ENCODE results near the gene FAM217B.

FAM217B gene

DNA sequence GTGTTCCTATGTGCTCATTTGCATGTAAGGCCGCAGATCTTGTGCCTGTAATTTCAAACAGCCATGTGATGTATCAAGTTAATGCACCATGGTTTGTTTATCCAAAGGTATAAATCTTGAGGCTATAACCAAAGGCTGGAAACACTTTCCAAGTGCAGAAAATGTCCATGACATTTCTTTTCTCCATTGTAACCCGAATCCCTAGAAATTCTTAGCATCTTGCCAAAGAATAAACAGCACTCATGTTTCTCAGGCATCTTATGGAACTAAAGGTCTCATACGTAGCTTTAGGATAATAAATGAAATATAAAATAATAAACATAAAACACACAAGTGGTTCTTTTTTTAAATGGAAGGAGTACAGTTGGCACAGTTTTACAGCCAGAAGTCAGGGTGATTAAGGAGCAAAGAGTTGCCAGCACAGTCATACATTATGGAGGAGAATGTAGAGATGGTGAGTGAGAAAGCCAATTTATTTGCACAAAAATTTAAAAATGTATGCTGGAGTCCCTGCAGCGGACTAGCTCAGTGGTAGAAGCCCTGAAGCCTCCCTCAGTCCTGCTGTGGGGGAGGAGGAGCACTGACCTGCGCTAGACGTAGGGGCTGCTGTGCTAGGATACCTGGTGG lies 36.1 kb downstream of the FAM217B start:
- H3K9me3 ChIP-seq (ENCODE audit: control insufficient read depth in 2 of 2, low read length in 2 of 2) = no peaks in the 10 kb centered on the region
- H3K9ac ChIP-seq (ENCODE audit: low read length in 2 of 2) = no peak overlapping the region
- H3K27ac ChIP-seq (ENCODE audit: low read length) = no peak overlapping the region
- no peaks in the 10 kb centered on the region for H3K27me3 ChIP-seq (ENCODE audit: control insufficient read depth in 1 of 2, insufficient read depth in 2 of 2, low read length in 2 of 2)
- H3K36me3 ChIP-seq (ENCODE audit: control insufficient read depth in 2 of 2, insufficient read depth in 2 of 2, low read length in 2 of 2) = no peaks in the 10 kb centered on the region
- no peak overlapping the region for H3K4me3 ChIP-seq (ENCODE audit: low read length in 2 of 2)
- H3K4me1 ChIP-seq (ENCODE audit: control insufficient read depth, insufficient read depth, low read length) = peaks cover 3% of the 10 kb centered on the region

DNA sequence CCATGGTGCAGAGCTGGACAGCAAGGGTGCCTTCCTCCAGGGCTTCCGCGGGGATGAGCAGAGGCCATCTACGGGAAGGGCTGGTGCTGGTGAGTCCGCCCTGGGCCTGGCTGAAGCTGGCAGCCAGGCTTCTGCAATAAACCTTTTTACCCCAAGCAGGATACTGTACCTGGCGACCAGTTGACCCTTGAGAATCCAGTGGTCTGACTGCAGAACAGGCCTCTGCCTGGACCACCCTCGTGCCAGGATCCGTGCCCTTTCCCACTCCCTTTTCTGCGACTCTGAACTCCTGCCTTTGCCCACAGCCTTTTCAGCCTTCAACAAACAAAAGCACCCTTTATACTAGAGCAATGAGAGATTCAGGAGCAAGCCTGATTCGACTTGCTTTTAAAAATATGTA lies 36.9 kb downstream of the FAM217B start:
- Histone ChIP-seq H3K9ac (ENCODE audit: low read length in 2 of 2) (no peak overlapping the region), H3K9me3 (ENCODE audit: control insufficient read depth in 2 of 2, low read length in 2 of 2) (no peaks in the 10 kb centered on the region), H3K27me3 (ENCODE audit: control insufficient read depth in 1 of 2, insufficient read depth in 2 of 2, low read length in 2 of 2) (no peaks in the 10 kb centered on the region), H3K27ac (ENCODE audit: low read length) (no peak overlapping the region), H3K4me1 (ENCODE audit: control insufficient read depth, insufficient read depth, low read length) (peaks cover 3% of the 10 kb centered on the region), H3K36me3 (ENCODE audit: control insufficient read depth in 2 of 2, insufficient read depth in 2 of 2, low read length in 2 of 2) (no peaks in the 10 kb centered on the region), H3K4me3 (ENCODE audit: low read length in 2 of 2) (no peak overlapping the region)

DNA sequence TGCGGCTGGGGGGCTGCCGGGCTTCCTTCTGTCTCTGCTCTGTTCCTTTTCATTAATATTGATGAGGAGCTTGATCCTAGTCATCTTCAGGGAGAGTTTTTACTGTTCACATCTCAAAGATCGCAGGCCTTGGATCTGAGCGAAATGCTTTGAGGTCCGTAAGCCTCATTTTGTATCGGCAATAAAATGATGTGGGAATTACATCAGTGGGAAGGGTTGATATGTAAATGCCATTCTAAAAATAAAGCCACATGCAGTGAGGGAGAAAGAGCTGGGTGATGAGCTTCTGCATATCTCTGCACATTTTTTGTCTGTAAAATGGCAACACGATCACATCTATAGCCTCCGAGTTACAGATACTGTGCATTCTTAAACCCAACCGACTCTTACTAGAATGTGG lies 42.9 kb downstream of the FAM217B start:
- peaks cover 2 to 4% of the 10 kb centered on the region in 2 donors for H3K36me3 ChIP-seq (ENCODE audit: control insufficient read depth in 2 of 2, insufficient read depth in 2 of 2, low read length in 2 of 2)
- H3K4me3 ChIP-seq (ENCODE audit: low read length in 2 of 2) = no peak overlapping the region
- H3K9me3 ChIP-seq (ENCODE audit: control insufficient read depth in 2 of 2, low read length in 2 of 2) = no peaks in the 10 kb centered on the region
- no peak overlapping the region for H3K27ac ChIP-seq (ENCODE audit: low read length)
- H3K9ac ChIP-seq (ENCODE audit: low read length in 2 of 2) = no peak overlapping the region
- no peaks in the 10 kb centered on the region for H3K27me3 ChIP-seq (ENCODE audit: control insufficient read depth in 1 of 2, insufficient read depth in 2 of 2, low read length in 2 of 2)
- no peaks in the 10 kb centered on the region for H3K4me1 ChIP-seq (ENCODE audit: control insufficient read depth, insufficient read depth, low read length)

DNA sequence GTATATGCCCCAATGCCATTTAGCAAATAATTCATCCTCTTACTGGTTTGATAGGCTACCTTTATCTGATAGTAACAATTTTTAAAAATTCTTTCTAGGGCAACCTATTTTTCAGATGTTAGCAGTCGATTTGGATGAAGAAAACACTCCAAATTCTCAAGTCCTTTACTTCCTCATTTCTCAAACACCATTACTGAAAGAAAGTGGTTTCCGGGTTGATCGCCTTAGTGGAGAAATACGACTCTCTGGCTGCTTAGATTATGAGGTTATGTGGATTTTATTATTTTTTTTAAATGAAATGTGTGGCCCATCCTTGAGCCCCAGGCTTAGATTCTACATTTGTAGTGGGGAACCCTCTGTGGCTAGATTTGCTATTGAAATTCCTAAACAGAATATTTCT lies 44.4 kb downstream of the FAM217B start:
- Histone ChIP-seq H3K4me1 (ENCODE audit: control insufficient read depth, insufficient read depth, low read length) (no peaks in the 10 kb centered on the region), H3K27ac (ENCODE audit: low read length) (no peak overlapping the region), H3K9ac (ENCODE audit: low read length in 2 of 2) (no peak overlapping the region), H3K9me3 (ENCODE audit: control insufficient read depth in 2 of 2, low read length in 2 of 2) (no peaks in the 10 kb centered on the region), H3K36me3 (ENCODE audit: control insufficient read depth in 2 of 2, insufficient read depth in 2 of 2, low read length in 2 of 2) (peaks cover 2 to 4% of the 10 kb centered on the region in 2 donors), H3K27me3 (ENCODE audit: control insufficient read depth in 1 of 2, insufficient read depth in 2 of 2, low read length in 2 of 2) (no peaks in the 10 kb centered on the region), H3K4me3 (ENCODE audit: low read length in 2 of 2) (no peak overlapping the region)

DNA sequence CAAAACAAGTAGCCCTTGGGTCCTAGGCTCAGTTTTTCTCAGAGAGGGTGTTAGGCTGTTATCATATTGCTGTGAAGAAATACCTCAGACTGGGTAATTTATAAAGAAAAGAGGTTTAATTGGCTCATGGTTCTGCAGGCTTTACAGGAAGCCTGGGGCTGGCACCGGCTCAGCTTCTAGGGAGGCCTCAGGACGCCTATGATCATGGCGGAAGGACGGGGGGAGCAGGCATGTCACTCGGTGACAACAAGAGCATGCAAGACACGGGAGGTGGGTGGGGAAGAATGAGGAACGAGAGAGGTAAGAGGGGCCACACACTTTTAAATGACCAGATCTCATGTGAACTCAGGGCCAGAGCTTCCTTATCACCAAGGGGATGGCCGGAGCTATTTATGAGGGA lies 45.0 kb downstream of the FAM217B start:
- no peaks in the 10 kb centered on the region for H3K4me1 ChIP-seq (ENCODE audit: control insufficient read depth, insufficient read depth, low read length)
- no peak overlapping the region for H3K27ac ChIP-seq (ENCODE audit: low read length)
- H3K9ac ChIP-seq (ENCODE audit: low read length in 2 of 2) = no peak overlapping the region
- H3K36me3 ChIP-seq (ENCODE audit: control insufficient read depth in 2 of 2, insufficient read depth in 2 of 2, low read length in 2 of 2) = peaks cover 2 to 4% of the 10 kb centered on the region in 2 donors
- no peaks in the 10 kb centered on the region for H3K27me3 ChIP-seq (ENCODE audit: control insufficient read depth in 1 of 2, insufficient read depth in 2 of 2, low read length in 2 of 2)
- no peaks in the 10 kb centered on the region for H3K9me3 ChIP-seq (ENCODE audit: control insufficient read depth in 2 of 2, low read length in 2 of 2)
- no peak overlapping the region for H3K4me3 ChIP-seq (ENCODE audit: low read length in 2 of 2)

DNA sequence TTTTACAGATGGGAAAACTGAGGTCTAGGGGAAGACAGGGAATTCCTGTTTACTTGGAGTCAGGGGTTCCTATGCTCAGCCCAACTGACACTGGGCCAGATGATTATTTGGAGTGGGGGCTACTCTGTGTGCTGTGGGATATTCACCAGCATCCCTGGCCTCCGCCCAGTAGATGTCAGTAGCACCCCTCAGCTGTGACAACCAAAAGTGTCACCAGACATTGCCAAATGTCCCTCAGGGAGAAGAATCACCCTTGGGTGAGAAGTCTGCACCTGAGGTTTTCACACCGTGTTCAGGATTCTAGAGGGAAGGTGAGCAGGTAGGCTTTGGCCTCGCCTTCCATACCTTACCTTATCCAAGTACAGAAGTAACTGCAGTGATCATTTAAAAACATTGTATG lies 45.7 kb downstream of the FAM217B start:
- Histone ChIP-seq H3K27ac (ENCODE audit: low read length) (no peak overlapping the region), H3K9me3 (ENCODE audit: control insufficient read depth in 2 of 2, low read length in 2 of 2) (no peaks in the 10 kb centered on the region)

DNA sequence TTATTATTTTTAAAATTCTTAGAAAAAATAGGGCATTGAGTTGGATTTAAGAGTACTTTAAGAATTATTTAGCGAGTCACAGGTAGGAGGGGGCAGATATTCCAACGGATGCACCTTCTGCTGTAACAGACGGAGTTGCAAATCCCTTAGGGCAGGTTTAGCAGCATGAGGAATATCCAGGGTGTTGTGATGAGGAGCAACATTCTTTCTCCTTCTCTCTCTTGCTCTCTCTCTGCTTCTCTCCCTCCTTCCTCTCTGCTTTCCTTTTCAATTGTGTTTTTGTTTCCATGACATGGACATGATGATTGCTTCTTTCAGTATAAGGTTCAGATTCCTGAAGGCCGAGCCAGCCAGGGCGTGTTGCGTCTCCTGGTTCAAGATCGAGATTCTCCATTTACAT lies 46.9 kb downstream of the FAM217B start:
- Histone ChIP-seq H3K27me3 (ENCODE audit: control insufficient read depth in 1 of 2, insufficient read depth in 2 of 2, low read length in 2 of 2) (no peaks in the 10 kb centered on the region), H3K4me1 (ENCODE audit: control insufficient read depth, insufficient read depth, low read length) (no peaks in the 10 kb centered on the region), H3K4me3 (ENCODE audit: low read length in 2 of 2) (no peak overlapping the region)

More for the DNA sequence above, 45.7 kb downstream of the FAM217B start:
- no peak overlapping the region for H3K4me3 ChIP-seq (ENCODE audit: low read length in 2 of 2)
- peaks cover 2 to 4% of the 10 kb centered on the region in 2 donors for H3K36me3 ChIP-seq (ENCODE audit: control insufficient read depth in 2 of 2, insufficient read depth in 2 of 2, low read length in 2 of 2)
- H3K27me3 ChIP-seq (ENCODE audit: control insufficient read depth in 1 of 2, insufficient read depth in 2 of 2, low read length in 2 of 2) = no peaks in the 10 kb centered on the region
- no peaks in the 10 kb centered on the region for H3K4me1 ChIP-seq (ENCODE audit: control insufficient read depth, insufficient read depth, low read length)
- H3K9ac ChIP-seq (ENCODE audit: low read length in 2 of 2) = no peak overlapping the region

DNA sequence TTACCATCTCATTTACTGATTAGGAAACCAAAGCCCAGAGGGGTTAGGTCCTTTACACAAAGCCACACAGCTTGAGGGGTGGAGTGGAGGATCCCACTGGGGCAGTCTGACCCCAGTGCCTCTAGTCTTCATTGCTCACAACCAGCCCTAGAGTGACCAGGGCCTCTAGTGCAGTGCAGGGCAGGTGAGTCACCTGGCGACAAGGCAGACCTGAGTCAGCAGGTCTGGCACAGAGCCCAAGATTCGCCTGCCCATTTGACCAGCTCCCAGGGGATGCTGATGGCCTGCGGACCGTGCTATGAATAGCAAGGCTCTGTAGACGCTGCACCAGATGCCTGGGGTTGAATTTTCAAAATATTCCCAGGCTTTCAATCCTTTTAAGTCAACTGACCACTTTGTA lies 48.0 kb downstream of the FAM217B start:
- no peaks in the 10 kb centered on the region for H3K9me3 ChIP-seq (ENCODE audit: control insufficient read depth in 2 of 2, low read length in 2 of 2)
- H3K9ac ChIP-seq (ENCODE audit: low read length in 2 of 2) = no peak overlapping the region

More for the DNA sequence above, 46.9 kb downstream of the FAM217B start:
- Histone ChIP-seq H3K9ac (ENCODE audit: low read length in 2 of 2) (no peak overlapping the region), H3K9me3 (ENCODE audit: control insufficient read depth in 2 of 2, low read length in 2 of 2) (no peaks in the 10 kb centered on the region), H3K36me3 (ENCODE audit: control insufficient read depth in 2 of 2, insufficient read depth in 2 of 2, low read length in 2 of 2) (peaks cover 2 to 4% of the 10 kb centered on the region in 2 donors), H3K27ac (ENCODE audit: low read length) (no peak overlapping the region)

DNA sequence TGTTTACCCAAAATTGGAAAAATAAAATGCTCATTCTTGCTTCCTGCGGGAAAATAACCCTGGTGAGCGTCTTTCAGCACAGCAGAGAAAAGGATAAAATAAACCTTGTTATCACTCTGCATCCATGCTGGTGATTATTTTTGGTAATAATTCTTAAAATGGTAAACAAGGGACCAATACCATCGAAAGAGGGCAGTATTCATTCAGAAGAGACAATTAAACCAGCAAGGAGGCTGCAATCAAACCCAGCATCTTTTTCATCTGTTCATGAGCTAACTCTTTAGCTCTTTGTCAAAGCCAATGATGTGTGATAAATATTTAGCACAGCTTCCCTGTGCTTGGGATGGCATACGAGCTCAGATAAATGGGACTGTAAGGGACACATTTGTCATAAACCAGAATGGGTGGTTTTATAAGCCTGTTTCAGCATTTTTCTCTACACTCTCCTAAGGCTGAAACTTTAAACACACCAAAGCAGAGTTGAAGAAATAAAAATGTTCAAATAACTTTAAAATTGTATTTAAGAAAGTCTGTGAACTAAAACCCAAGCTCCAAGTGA lies 52.4 kb downstream of the FAM217B start:
- H3K9me3 ChIP-seq (ENCODE audit: control insufficient read depth in 2 of 2, low read length in 2 of 2) = no peaks in the 10 kb centered on the region
- H3K27ac ChIP-seq (ENCODE audit: low read length) = no peak overlapping the region
- H3K27me3 ChIP-seq (ENCODE audit: control insufficient read depth in 1 of 2, insufficient read depth in 2 of 2, low read length in 2 of 2) = peaks cover 0 to 4% of the 10 kb centered on the region in 2 donors

More for the DNA sequence above, 48.0 kb downstream of the FAM217B start:
- H3K4me1 ChIP-seq (ENCODE audit: control insufficient read depth, insufficient read depth, low read length) = no peaks in the 10 kb centered on the region
- H3K27me3 ChIP-seq (ENCODE audit: control insufficient read depth in 1 of 2, insufficient read depth in 2 of 2, low read length in 2 of 2) = no peaks in the 10 kb centered on the region
- H3K36me3 ChIP-seq (ENCODE audit: control insufficient read depth in 2 of 2, insufficient read depth in 2 of 2, low read length in 2 of 2) = peaks cover 2 to 4% of the 10 kb centered on the region in 2 donors
- H3K27ac ChIP-seq (ENCODE audit: low read length) = no peak overlapping the region
- H3K4me3 ChIP-seq (ENCODE audit: low read length in 2 of 2) = no peak overlapping the region

DNA sequence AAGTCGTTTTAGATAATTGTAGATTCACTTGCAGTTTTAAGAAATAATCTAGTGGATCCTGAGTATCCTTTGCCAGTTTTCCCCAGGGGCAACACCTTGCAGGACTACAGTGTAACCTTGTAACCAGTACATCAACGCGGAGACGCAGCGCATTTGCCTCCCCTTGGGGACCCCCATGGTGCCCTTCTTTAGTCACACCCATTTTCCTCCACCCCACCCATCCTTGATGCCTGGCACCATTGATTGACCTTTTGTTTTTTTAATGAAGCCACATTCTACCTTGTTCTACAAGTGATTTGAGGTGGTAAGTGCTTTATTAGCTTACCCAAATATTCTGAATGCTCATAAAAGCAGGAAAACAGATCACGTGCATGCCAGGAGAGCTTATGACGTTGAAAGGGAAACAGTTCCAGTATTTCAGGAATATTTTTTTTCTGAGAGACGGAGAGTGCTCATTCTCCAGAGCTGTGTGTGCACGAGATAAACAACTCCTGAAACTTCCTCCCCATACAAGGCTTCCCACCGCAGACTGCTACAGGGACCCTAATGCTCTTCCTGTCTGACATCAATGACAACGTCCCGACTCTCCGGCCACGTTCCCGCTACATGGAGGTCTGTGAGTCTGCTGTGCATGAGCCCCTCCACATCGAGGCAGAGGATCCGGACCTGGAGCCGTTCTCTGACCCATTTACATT lies 53.7 kb downstream of the FAM217B start:
- H3K9ac ChIP-seq (ENCODE audit: low read length in 2 of 2) = no peak overlapping the region
- peaks cover 2% of the 10 kb centered on the region for H3K4me1 ChIP-seq (ENCODE audit: control insufficient read depth, insufficient read depth, low read length)
- H3K36me3 ChIP-seq (ENCODE audit: control insufficient read depth in 2 of 2, insufficient read depth in 2 of 2, low read length in 2 of 2) = peaks cover 0 to 2% of the 10 kb centered on the region in 2 donors
- peaks cover 0 to 4% of the 10 kb centered on the region in 2 donors for H3K27me3 ChIP-seq (ENCODE audit: control insufficient read depth in 1 of 2, insufficient read depth in 2 of 2, low read length in 2 of 2)
- no peaks in the 10 kb centered on the region for H3K9me3 ChIP-seq (ENCODE audit: control insufficient read depth in 2 of 2, low read length in 2 of 2)
- H3K27ac ChIP-seq (ENCODE audit: low read length) = no peak overlapping the region
- no peak overlapping the region for H3K4me3 ChIP-seq (ENCODE audit: low read length in 2 of 2)

More for the DNA sequence above, 52.4 kb downstream of the FAM217B start:
- peaks cover 2% of the 10 kb centered on the region for H3K4me1 ChIP-seq (ENCODE audit: control insufficient read depth, insufficient read depth, low read length)
- H3K36me3 ChIP-seq (ENCODE audit: control insufficient read depth in 2 of 2, insufficient read depth in 2 of 2, low read length in 2 of 2) = no peaks in the 10 kb centered on the region
- no peak overlapping the region for H3K4me3 ChIP-seq (ENCODE audit: low read length in 2 of 2)
- H3K9ac ChIP-seq (ENCODE audit: low read length in 2 of 2) = no peak overlapping the region

DNA sequence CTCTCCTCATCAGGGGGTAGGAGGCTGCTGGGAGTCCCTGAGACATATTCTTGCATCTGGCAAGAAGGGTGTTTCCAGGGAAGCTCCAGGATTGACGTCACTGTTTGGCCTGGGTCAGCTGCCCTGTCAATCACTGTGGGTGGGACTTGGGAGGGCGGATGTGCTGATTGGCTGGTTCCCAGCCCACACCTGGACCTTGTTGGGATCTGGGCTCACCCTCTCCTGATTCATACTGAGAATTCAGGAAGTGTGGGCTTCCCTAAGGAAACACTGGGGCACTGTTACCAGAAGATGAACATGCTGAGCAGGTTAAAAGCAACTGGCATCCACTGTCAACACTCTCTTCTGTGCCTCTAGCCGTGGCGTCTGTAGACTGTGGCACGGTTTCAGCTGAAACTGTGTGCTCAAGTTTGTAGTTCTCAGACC lies 54.5 kb downstream of the FAM217B start:
- Histone ChIP-seq H3K27me3 (ENCODE audit: control insufficient read depth in 1 of 2, insufficient read depth in 2 of 2, low read length in 2 of 2) (peaks cover 0 to 4% of the 10 kb centered on the region in 2 donors), H3K9ac (ENCODE audit: low read length in 2 of 2) (no peak overlapping the region), H3K4me1 (ENCODE audit: control insufficient read depth, insufficient read depth, low read length) (peaks cover 2% of the 10 kb centered on the region), H3K36me3 (ENCODE audit: control insufficient read depth in 2 of 2, insufficient read depth in 2 of 2, low read length in 2 of 2) (peaks cover 0 to 2% of the 10 kb centered on the region in 2 donors), H3K9me3 (ENCODE audit: control insufficient read depth in 2 of 2, low read length in 2 of 2) (no peaks in the 10 kb centered on the region), H3K4me3 (ENCODE audit: low read length in 2 of 2) (no peak overlapping the region), H3K27ac (ENCODE audit: low read length) (no peak overlapping the region)
